GM20000 (cell line): ENCODE measurements around the gene ZNF710.

Experiments
- DNase-seq: peaks from one replicate; pipeline ENCODE4 v3.0.0; 2012; ENCODE audit warnings: low spot score
- CTCF ChIP-seq: IDR thresholded peaks from 2 replicates; pipeline ENCODE4 v1.5.1; 2012; ENCODE audit warnings: mild to moderate bottlenecking, control low read depth; ENCODE audit errors: extremely low read depth, missing control alignments

Gene ZNF710

GRCh38 chr15:90126596-90127435, 125.7 kb downstream of the ZNF710 start:
- TF ChIP-seq CTCF = no peak
- DNase-seq = no peak

GRCh38 chr15:90130291-90130690, 129.2 kb downstream of the ZNF710 start:
- no peak for TF ChIP-seq CTCF
- no peak for DNase-seq
